GM12892 (cell line): ENCODE data around the gene ITPR3.

ENCODE experiments used
- POLR2A ChIP-seq: IDR thresholded peaks from 2 replicates; pipeline ENCODE4 v1.6.1; 2011; ENCODE audit warnings: low read depth, low read length, control low read depth
- POLR2AphosphoS5 ChIP-seq: IDR thresholded peaks from 2 replicates; pipeline ENCODE4 v1.6.1; 2011; ENCODE audit warnings: low read depth, low read length, control low read depth
- TAF1 ChIP-seq: IDR thresholded peaks from 2 replicates; pipeline ENCODE4 v1.6.1; 2011; ENCODE audit warnings: low read depth, mild to moderate bottlenecking, control low read depth, low read length, borderline replicate concordance

GRCh38 chr6:33589392-33589730 is 31.8 kb upstream of the ITPR3 start:
- TF ChIP-seq POLR2A (no peak), TAF1 (no peak), POLR2AphosphoS5 (no peak)
